Loucy (cell line): Measurements from ENCODE around the gene NUAK1.

Experiments
- CTCF ChIP-seq: fragments of 200-600 bp; sonication (generic); conservative IDR thresholded peaks from 2 replicates; pipeline ENCODE4 v1.5.1; 2014; ENCODE audit warnings: mild to moderate bottlenecking, antibody characterized with exemption, low read length
- EZH2phosphoT487 ChIP-seq: fragments of 200-600 bp; IDR thresholded peaks from 2 replicates; pipeline ENCODE4 v1.6.1; 2018; ENCODE audit warnings: antibody characterized with exemption, mild to moderate bottlenecking, moderate library complexity, borderline replicate concordance

- TF ChIP-seq CTCF = no peak
- TF ChIP-seq EZH2phosphoT487 = no peak
These were observed 60.3 kb downstream of the NUAK1 start for GRCh38 chr12:106078358-106079010.
